ENCODE data around the gene GLG1.

- no peak for TF ChIP-seq CTCF (IDR thresholded peaks at IDR 0.05)
- no peak for TF ChIP-seq POLR2A (IDR thresholded peaks at IDR 0.05)
Measured at GRCh38 chr16:74503412-74503811, 103.5 kb downstream of the GLG1 start.

All from transverse colon (tissue), 3 donors.